A549 (cell line): Measurements from ENCODE around the gene UVSSA. TPM values are rescaled to one million over a fixed set of nuclear protein-coding genes. Genes with fewer than 3 reads are reported as not detected.

Experiments
- ATAC-seq, 2 experiments: fragments of 200-7000 bp in 1 of 2; fragments of >200 bp in 1 of 2; cut with Nextera tagmentation in 1 of 2; cut with Tn5 transposase in 1 of 2; 3 replicates each; pipeline versions ENCODE4 v1.8.0 to v1.9.1; 2018 to 2020; ENCODE audit warnings: mild to moderate bottlenecking in 1 of 2, moderate library complexity in 1 of 2
- CTCF ChIA-PET: fragments of 300-600 bp; sonication (Branson Sonifier 250); formaldehyde crosslinking; extraction: SDS; loops from one replicate; lab custom pipeline; 2021; ENCODE audit warnings: antibody characterized with exemption, inconsistent platforms; lab: Yijun Ruan, JAX
- POLR2A ChIA-PET: fragments of 350-600 bp; formaldehyde crosslinking; extraction: SDS; loops from one replicate; lab custom pipeline; 2021; ENCODE audit warnings: antibody characterized with exemption, inconsistent platforms; lab: Yijun Ruan, JAX
- DNase-seq, 2 experiments: peaks; one replicate each; pipeline versions ENCODE4 v3.0.0 to v3.0.0-alpha.2; 2011 to 2016; ENCODE audit warnings: low read depth in 1 of 2, low spot score in 1 of 2
- FAIRE-seq: peaks from 2 replicates; lab custom pipeline; 2011; peaks lifted over from hg19 to GRCh38; lab: Jason Lieb, UNC
- H3K27ac ChIP-seq, 2 experiments: fragments of >200 bp; sonication (Bioruptor Twin); formaldehyde crosslinking; 3 replicates each; pipeline ENCODE4 v1.5.1; 2016 to 2017
- H3K4me1 ChIP-seq: fragments of >200 bp; sonication (Bioruptor Twin); formaldehyde crosslinking; 3 replicates; pipeline ENCODE4 v1.6.1; 2016
- H3K4me2 ChIP-seq: fragments of >200 bp; sonication (Bioruptor Twin); formaldehyde crosslinking; 3 replicates; pipeline ENCODE4 v1.6.1; 2016
- H3K4me3 ChIP-seq: fragments of >200 bp; sonication (Bioruptor Twin); formaldehyde crosslinking; 3 replicates; pipeline ENCODE4 v1.5.1; 2016
- H3K9me3 ChIP-seq: fragments of >200 bp; sonication (Bioruptor Twin); formaldehyde crosslinking; 3 replicates; pipeline ENCODE4 v1.6.1; 2016
- CHD2 ChIP-seq: fragments of 150-350 bp; IDR thresholded peaks from 2 replicates; pipeline ENCODE4 v1.6.1; 2014; ENCODE audit warnings: low read length; ENCODE audit not compliant: partially characterized antibody
- EHF ChIP-seq: fragments of 250-450 bp; sonication (Bioruptor Pico); IDR thresholded peaks from 2 replicates; pipeline ENCODE4 v1.5.0; 2020; ENCODE audit warnings: mild to moderate bottlenecking
- EHMT2 ChIP-seq: fragments of 200-600 bp; sonication (generic); IDR thresholded peaks from 2 replicates; pipeline ENCODE4 v1.6.1; 2016; ENCODE audit warnings: antibody characterized with exemption, low read depth, mild to moderate bottlenecking, moderate library complexity
- EP300 ChIP-seq, 2 experiments: fragments of >200 bp; sonication (Bioruptor Twin); formaldehyde crosslinking; IDR thresholded peaks; 2 replicates in 1 of 2; 3 replicates in 1 of 2; pipeline ENCODE4 v1.6.1; 2016 to 2017
- HDAC2 ChIP-seq: fragments of 200-600 bp; sonication (generic); IDR thresholded peaks from 2 replicates; pipeline ENCODE4 v1.6.1; 2016
- HOXB13 ChIP-seq: fragments of 250-450 bp; sonication (Bioruptor Pico); IDR thresholded peaks from 2 replicates; pipeline ENCODE4 v1.5.0; 2020; ENCODE audit warnings: low read depth, mild to moderate bottlenecking, moderate library complexity
- HOXB5 ChIP-seq: fragments of 250-450 bp; sonication (Bioruptor Pico); IDR thresholded peaks from 2 replicates; pipeline ENCODE4 v1.5.0; 2020; ENCODE audit warnings: mild to moderate bottlenecking, moderate library complexity
- MYC ChIP-seq: IDR thresholded peaks from 2 replicates; pipeline ENCODE4 v1.6.1; 2012; ENCODE audit warnings: mild to moderate bottlenecking, inconsistent platforms, low read length, improper control_type of control experiment, borderline replicate concordance
- NFE2L2 ChIP-seq: fragments of 150-350 bp; conservative IDR thresholded peaks from 2 replicates; pipeline ENCODE4 v1.6.1; 2014; ENCODE audit warnings: low read length
- POLR2A ChIP-seq: IDR thresholded peaks from 2 replicates; pipeline ENCODE4 v1.6.1; 2012; ENCODE audit warnings: mild to moderate bottlenecking, low read length
- RARB ChIP-seq: fragments of 250-450 bp; sonication (Bioruptor Pico); IDR thresholded peaks from 2 replicates; pipeline ENCODE4 v1.8.0; 2021; ENCODE audit warnings: mild to moderate bottlenecking, moderate library complexity
- RNF2 ChIP-seq: fragments of 200-600 bp; sonication (generic); IDR thresholded peaks from 2 replicates; pipeline ENCODE4 v1.6.1; 2016; ENCODE audit warnings: low read depth, mild to moderate bottlenecking, antibody characterized with exemption, moderate library complexity, borderline replicate concordance
- SREBF2 ChIP-seq: fragments of 450-650 bp; IDR thresholded peaks from 2 replicates; pipeline ENCODE4 v1.6.1; 2014; ENCODE audit warnings: mild to moderate bottlenecking, moderate library complexity
- TFCP2L1 ChIP-seq: fragments of 250-450 bp; sonication (Bioruptor Pico); IDR thresholded peaks from 2 replicates; pipeline ENCODE4 v1.5.0; 2021; ENCODE audit warnings: mild to moderate bottlenecking
- TP53 ChIP-seq: fragments of 250-450 bp; sonication (Bioruptor Pico); IDR thresholded peaks from 2 replicates; pipeline ENCODE4 v1.5.0; 2021; ENCODE audit warnings: mild to moderate bottlenecking, moderate library complexity
- ZC3H11A ChIP-seq: fragments of 450-650 bp; IDR thresholded peaks from 2 replicates; pipeline ENCODE4 v1.6.1; 2014; ENCODE audit warnings: antibody characterized with exemption, mild to moderate bottlenecking
- ZFP36 ChIP-seq: fragments of 450-650 bp; IDR thresholded peaks from 2 replicates; pipeline ENCODE4 v1.6.1; 2014; ENCODE audit warnings: borderline replicate concordance; ENCODE audit not compliant: partially characterized antibody
- WGBS: methylation state at CpG from one replicate; pipeline ENCODE4 v1.1.6; 2017; ENCODE audit errors: missing lambda C conversion rate; 5-methylcytosine and 5-hydroxymethylcytosine counted together
- polyA plus RNA-seq, 4 experiments: library from polyadenylated mRNA; depleted of rRNA in 3 of 4; stranded (reverse); fragments of >200 nt; fragmentation: RNase III in 1 of 4; extraction: RNeasy Plus Mini Kit Qiagen cat#74134 plus additional on column Dnase treatment in 1 of 4; gene quantifications; 2 replicates in 3 of 4; 3 replicates in 1 of 4; pipeline ENCODE4 v1.2.3, GENCODE V29; 2011 to 2017
- TF ChIP-seq, protein P1 (sequence below): fragments of 200-600 bp; sonication (generic); IDR thresholded peaks from 2 replicates; pipeline ENCODE4 v1.6.1; 2016; ENCODE audit warnings: antibody characterized with exemption, mild to moderate bottlenecking, moderate library complexity
- TF ChIP-seq, protein P2 (sequence below): fragments of 450-650 bp; IDR thresholded peaks from 2 replicates; pipeline ENCODE4 v1.6.1; 2014; ENCODE audit warnings: antibody characterized with exemption
- TF ChIP-seq, protein P3 (sequence below): IDR thresholded peaks from 2 replicates; pipeline ENCODE4 v1.6.1; 2012
- TF ChIP-seq, protein P4 (sequence below): IDR thresholded peaks from 2 replicates; pipeline ENCODE4 v1.6.1; 2012; ENCODE audit warnings: low read depth, borderline replicate concordance
- TF ChIP-seq, protein P5 (sequence below): fragments of >200 bp; sonication (Bioruptor Twin); formaldehyde crosslinking; IDR thresholded peaks from 2 replicates; pipeline ENCODE4 v1.6.1; 2016
- TF ChIP-seq, protein P6 (sequence below): fragments of >200 bp; sonication (Bioruptor Twin); formaldehyde crosslinking; IDR thresholded peaks from 3 replicates; pipeline ENCODE4 v1.6.1; 2016
- TF ChIP-seq, protein P7 (sequence below): fragments of 250-450 bp; sonication (Bioruptor Pico); IDR thresholded peaks from 2 replicates; pipeline ENCODE4 v1.5.0; 2021; ENCODE audit warnings: mild to moderate bottlenecking, moderate library complexity, borderline replicate concordance

The UVSSA gene
- polyA plus RNA-seq, 2 of the 4 experiments (the other 2 are of a cell fraction) = 4.5 to 6.9 TPM

DNA sequence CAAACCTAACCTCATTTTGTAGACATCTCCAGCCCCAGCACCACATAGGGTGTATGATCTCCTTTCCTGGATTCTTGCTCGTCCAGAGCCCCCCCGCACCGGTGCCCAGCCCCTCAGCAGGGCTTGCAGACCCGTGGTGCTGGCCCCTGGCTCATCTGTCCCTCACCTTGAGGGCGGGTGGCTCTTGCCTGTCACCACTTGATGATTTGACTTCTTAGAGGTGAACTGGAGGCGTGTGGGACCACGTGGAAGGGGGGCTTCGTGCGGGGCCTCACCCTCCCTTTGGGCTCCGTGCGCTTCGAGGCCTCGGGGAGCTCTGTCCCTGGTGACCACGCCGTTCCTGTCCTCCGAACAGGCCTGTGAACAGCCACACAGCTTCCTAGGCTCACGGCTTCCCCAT is 15.5 kb downstream of the UVSSA start (continued):
- TF ChIP-seq EHF (CRISPR knock-in tag) (no peak), NFE2L2 (no peak), MYC (no peak), SREBF2 (no peak), RARB (CRISPR knock-in tag) (no peak)
- TF ChIP-seq, protein P1, sequence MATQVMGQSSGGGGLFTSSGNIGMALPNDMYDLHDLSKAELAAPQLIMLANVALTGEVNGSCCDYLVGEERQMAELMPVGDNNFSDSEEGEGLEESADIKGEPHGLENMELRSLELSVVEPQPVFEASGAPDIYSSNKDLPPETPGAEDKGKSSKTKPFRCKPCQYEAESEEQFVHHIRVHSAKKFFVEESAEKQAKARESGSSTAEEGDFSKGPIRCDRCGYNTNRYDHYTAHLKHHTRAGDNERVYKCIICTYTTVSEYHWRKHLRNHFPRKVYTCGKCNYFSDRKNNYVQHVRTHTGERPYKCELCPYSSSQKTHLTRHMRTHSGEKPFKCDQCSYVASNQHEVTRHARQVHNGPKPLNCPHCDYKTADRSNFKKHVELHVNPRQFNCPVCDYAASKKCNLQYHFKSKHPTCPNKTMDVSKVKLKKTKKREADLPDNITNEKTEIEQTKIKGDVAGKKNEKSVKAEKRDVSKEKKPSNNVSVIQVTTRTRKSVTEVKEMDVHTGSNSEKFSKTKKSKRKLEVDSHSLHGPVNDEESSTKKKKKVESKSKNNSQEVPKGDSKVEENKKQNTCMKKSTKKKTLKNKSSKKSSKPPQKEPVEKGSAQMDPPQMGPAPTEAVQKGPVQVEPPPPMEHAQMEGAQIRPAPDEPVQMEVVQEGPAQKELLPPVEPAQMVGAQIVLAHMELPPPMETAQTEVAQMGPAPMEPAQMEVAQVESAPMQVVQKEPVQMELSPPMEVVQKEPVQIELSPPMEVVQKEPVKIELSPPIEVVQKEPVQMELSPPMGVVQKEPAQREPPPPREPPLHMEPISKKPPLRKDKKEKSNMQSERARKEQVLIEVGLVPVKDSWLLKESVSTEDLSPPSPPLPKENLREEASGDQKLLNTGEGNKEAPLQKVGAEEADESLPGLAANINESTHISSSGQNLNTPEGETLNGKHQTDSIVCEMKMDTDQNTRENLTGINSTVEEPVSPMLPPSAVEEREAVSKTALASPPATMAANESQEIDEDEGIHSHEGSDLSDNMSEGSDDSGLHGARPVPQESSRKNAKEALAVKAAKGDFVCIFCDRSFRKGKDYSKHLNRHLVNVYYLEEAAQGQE = no peak
- TF ChIP-seq, all 56 proteins: peak for 0

DNA sequence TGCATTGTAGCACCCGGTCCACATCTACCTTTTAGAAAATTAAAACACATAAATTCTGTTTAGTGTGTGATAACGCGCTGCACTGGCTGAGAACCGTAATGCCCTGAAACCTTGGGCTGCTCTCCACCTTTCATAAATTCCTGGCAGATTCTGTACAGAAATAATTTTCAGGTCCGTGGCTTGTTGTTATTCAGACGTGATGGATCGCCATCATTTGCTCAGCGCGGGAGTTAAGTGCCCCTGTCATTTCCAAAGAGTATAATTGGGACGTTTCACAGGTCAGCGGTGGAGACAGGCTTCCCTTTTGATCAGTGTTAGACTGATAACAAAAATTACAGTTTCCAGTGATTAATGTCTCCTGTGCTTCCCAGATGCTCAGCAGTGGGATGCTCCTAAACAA is 16.5 kb downstream of the UVSSA start:
- H3K4me2 ChIP-seq = no peak overlapping the region
- ChIA-PET CTCF (no interaction called here), POLR2A (no interaction called here)
- no peaks in the 10 kb centered on the region for H3K9me3 ChIP-seq
- no peak for DNase-seq
- H3K4me3 ChIP-seq = no peak overlapping the region
- no peak overlapping the region for H3K27ac ChIP-seq
- 94% methylated on average over 11 of the region's 11 CpGs for WGBS
- TF ChIP-seq, protein P2, sequence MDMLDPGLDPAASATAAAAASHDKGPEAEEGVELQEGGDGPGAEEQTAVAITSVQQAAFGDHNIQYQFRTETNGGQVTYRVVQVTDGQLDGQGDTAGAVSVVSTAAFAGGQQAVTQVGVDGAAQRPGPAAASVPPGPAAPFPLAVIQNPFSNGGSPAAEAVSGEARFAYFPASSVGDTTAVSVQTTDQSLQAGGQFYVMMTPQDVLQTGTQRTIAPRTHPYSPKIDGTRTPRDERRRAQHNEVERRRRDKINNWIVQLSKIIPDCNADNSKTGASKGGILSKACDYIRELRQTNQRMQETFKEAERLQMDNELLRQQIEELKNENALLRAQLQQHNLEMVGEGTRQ = no peak
- no peak for TF ChIP-seq HOXB5 (CRISPR knock-in tag)
- TF ChIP-seq EHMT2 = no peak
- TF ChIP-seq, protein P3, sequence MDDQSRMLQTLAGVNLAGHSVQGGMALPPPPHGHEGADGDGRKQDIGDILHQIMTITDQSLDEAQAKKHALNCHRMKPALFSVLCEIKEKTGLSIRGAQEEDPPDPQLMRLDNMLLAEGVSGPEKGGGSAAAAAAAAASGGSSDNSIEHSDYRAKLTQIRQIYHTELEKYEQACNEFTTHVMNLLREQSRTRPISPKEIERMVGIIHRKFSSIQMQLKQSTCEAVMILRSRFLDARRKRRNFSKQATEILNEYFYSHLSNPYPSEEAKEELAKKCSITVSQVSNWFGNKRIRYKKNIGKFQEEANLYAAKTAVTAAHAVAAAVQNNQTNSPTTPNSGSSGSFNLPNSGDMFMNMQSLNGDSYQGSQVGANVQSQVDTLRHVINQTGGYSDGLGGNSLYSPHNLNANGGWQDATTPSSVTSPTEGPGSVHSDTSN = no peak
- TF ChIP-seq, protein P4, sequence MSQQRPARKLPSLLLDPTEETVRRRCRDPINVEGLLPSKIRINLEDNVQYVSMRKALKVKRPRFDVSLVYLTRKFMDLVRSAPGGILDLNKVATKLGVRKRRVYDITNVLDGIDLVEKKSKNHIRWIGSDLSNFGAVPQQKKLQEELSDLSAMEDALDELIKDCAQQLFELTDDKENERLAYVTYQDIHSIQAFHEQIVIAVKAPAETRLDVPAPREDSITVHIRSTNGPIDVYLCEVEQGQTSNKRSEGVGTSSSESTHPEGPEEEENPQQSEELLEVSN = no peak
- TF ChIP-seq HDAC2 = no peak
- TF ChIP-seq EP300 (IDR thresholded peaks at IDR 0.05) = no peak
- TF ChIP-seq, protein P5, sequence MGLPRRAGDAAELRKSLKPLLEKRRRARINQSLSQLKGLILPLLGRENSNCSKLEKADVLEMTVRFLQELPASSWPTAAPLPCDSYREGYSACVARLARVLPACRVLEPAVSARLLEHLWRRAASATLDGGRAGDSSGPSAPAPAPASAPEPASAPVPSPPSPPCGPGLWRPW = no peak
- no peak for TF ChIP-seq HOXB13
- TF ChIP-seq TFCP2L1 (CRISPR knock-in tag) = no peak
- TF ChIP-seq ZC3H11A = no peak
- TF ChIP-seq RNF2 = no peak
- TF ChIP-seq, protein P6, sequence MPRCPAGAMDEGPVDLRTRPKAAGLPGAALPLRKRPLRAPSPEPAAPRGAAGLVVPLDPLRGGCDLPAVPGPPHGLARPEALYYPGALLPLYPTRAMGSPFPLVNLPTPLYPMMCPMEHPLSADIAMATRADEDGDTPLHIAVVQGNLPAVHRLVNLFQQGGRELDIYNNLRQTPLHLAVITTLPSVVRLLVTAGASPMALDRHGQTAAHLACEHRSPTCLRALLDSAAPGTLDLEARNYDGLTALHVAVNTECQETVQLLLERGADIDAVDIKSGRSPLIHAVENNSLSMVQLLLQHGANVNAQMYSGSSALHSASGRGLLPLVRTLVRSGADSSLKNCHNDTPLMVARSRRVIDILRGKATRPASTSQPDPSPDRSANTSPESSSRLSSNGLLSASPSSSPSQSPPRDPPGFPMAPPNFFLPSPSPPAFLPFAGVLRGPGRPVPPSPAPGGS = no peak
- no peak for TF ChIP-seq ZFP36
- TF ChIP-seq, protein P7, sequence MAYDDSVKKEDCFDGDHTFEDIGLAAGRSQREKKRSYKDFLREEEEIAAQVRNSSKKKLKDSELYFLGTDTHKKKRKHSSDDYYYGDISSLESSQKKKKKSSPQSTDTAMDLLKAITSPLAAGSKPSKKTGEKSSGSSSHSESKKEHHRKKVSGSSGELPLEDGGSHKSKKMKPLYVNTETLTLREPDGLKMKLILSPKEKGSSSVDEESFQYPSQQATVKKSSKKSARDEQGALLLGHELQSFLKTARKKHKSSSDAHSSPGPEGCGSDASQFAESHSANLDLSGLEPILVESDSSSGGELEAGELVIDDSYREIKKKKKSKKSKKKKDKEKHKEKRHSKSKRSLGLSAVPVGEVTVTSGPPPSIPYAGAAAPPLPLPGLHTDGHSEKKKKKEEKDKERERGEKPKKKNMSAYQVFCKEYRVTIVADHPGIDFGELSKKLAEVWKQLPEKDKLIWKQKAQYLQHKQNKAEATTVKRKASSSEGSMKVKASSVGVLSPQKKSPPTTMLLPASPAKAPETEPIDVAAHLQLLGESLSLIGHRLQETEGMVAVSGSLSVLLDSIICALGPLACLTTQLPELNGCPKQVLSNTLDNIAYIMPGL (CRISPR knock-in tag) = no peak
- TF ChIP-seq EHF (CRISPR knock-in tag) = no peak
- TF ChIP-seq TP53 (CRISPR knock-in tag) = no peak
- no peak for TF ChIP-seq CHD2
- TF ChIP-seq POLR2A = no peak
- TF ChIP-seq, all 56 proteins: peak for 0
- no peak for ATAC-seq
- no peaks in the 10 kb centered on the region for H3K4me1 ChIP-seq
- FAIRE-seq = no peak
